SK-N-SH treated with all-trans-retinoic acid at 6 μM for 48 hours (cell line): Measurements from ENCODE around the gene HSD17B8.
"Not testable (repeated sequence)": the region's sequence is repeated elsewhere in the genome, so short reads cannot be mapped to it uniquely, and the experiment has no call there.

ENCODE experiments used
- ATAC-seq: fragments of 200-7000 bp; cut with Tn5 transposase; 3 replicates; pipeline ENCODE4 v1.9.1; 2020; ENCODE audit warnings: mild to moderate bottlenecking, moderate library complexity
- ARNTL ChIP-seq: fragments of 450-650 bp; formaldehyde crosslinking; IDR thresholded peaks from 2 replicates; pipeline ENCODE4 v1.5.0; 2020; ENCODE audit warnings: low read depth, mild to moderate bottlenecking, moderate library complexity, borderline replicate concordance
- BACH2 ChIP-seq: fragments of 250-450 bp; sonication (Bioruptor Pico); IDR thresholded peaks from 2 replicates; pipeline ENCODE4 v1.9.0; 2021; ENCODE audit warnings: mild to moderate bottlenecking, borderline replicate concordance
- CREB5 ChIP-seq: fragments of 250-450 bp; sonication (Bioruptor Pico); IDR thresholded peaks from 2 replicates; pipeline ENCODE4 v1.5.1; 2020; ENCODE audit warnings: low read depth, mild to moderate bottlenecking, moderate library complexity
- CSDC2 ChIP-seq: fragments of 250-450 bp; sonication (Bioruptor Pico); IDR thresholded peaks from 2 replicates; pipeline ENCODE4 v1.5.0; 2020; ENCODE audit warnings: mild to moderate bottlenecking, moderate library complexity
- GLIS3 ChIP-seq: fragments of 250-450 bp; sonication (Bioruptor Pico); IDR thresholded peaks from 2 replicates; pipeline ENCODE4 v1.5.0; 2020; ENCODE audit warnings: mild to moderate bottlenecking, moderate library complexity
- ISL1 ChIP-seq: fragments of 250-450 bp; sonication (Bioruptor Pico); IDR thresholded peaks from 2 replicates; pipeline ENCODE4 v2.1.2; 2022; ENCODE audit warnings: mild to moderate bottlenecking, moderate library complexity
- OSR1 ChIP-seq: fragments of 250-450 bp; sonication (Bioruptor Pico); IDR thresholded peaks from 2 replicates; pipeline ENCODE4 v1.8.0; 2022; ENCODE audit warnings: moderate library complexity, mild to moderate bottlenecking, inconsistent platforms
- PATZ1 ChIP-seq: fragments of 250-450 bp; sonication (Bioruptor Pico); IDR thresholded peaks from 2 replicates; pipeline ENCODE4 v1.8.0; 2020; ENCODE audit warnings: mild to moderate bottlenecking, moderate library complexity, borderline replicate concordance
- PPARA ChIP-seq: fragments of 250-450 bp; sonication (Bioruptor Pico); IDR thresholded peaks from 2 replicates; pipeline ENCODE4 v1.5.0; 2020; ENCODE audit warnings: mild to moderate bottlenecking, borderline replicate concordance
- TCF4 ChIP-seq: fragments of 250-450 bp; sonication (Bioruptor Pico); IDR thresholded peaks from 2 replicates; pipeline ENCODE4 v1.8.0; 2021; ENCODE audit warnings: mild to moderate bottlenecking, moderate library complexity, borderline replicate concordance
- TOX ChIP-seq: fragments of 250-450 bp; sonication (Bioruptor Pico); IDR thresholded peaks from 2 replicates; pipeline ENCODE4 v1.8.0; 2021; ENCODE audit warnings: mild to moderate bottlenecking, moderate library complexity, borderline replicate concordance
- ZC3H10 ChIP-seq: fragments of 250-450 bp; sonication (Bioruptor Pico); IDR thresholded peaks from 2 replicates; pipeline ENCODE4 v1.5.1; 2021; ENCODE audit warnings: mild to moderate bottlenecking, moderate library complexity
- ZFP3 ChIP-seq: fragments of 250-450 bp; sonication (Bioruptor Pico); IDR thresholded peaks from 2 replicates; pipeline ENCODE4 v1.5.0; 2020; ENCODE audit warnings: mild to moderate bottlenecking, moderate library complexity
- ZFP30 ChIP-seq: fragments of 450-650 bp; formaldehyde crosslinking; IDR thresholded peaks from 2 replicates; pipeline ENCODE4 v1.5.0; 2022; ENCODE audit warnings: mild to moderate bottlenecking, moderate library complexity
- ZNF565 ChIP-seq: fragments of 450-650 bp; formaldehyde crosslinking; conservative IDR thresholded peaks from 2 replicates; pipeline ENCODE4 v1.5.0; 2020; ENCODE audit warnings: low read depth, mild to moderate bottlenecking, moderate library complexity
- ZNF70 ChIP-seq: fragments of 450-650 bp; formaldehyde crosslinking; IDR thresholded peaks from 2 replicates; pipeline ENCODE4 v1.5.0; 2020; ENCODE audit warnings: mild to moderate bottlenecking, moderate library complexity
- TF ChIP-seq, protein P1 (sequence below): fragments of 250-450 bp; sonication (Bioruptor Pico); IDR thresholded peaks from 2 replicates; pipeline ENCODE4 v1.5.1; 2021; ENCODE audit warnings: mild to moderate bottlenecking, moderate library complexity

HSD17B8 gene

DNA sequence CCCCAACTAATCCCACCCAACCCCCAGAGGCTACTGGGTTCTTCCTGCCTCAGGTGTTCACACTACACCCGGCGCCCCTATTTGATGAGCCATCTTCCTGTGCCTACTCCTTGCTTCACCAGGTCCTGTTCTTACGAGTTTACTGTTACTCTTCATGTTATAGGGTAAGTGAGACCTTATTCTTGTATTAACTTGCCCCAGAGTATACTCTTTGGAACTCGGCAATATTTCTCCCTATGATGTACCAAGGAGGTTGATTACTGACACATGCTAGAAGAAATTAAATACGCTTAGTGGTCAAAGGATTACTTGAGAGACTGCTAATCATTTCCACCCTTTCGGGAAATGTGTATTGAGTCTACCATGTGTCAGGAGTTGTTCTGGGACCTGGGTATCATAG, 12.8 kb downstream of the HSD17B8 start:
- TF ChIP-seq, protein P1, sequence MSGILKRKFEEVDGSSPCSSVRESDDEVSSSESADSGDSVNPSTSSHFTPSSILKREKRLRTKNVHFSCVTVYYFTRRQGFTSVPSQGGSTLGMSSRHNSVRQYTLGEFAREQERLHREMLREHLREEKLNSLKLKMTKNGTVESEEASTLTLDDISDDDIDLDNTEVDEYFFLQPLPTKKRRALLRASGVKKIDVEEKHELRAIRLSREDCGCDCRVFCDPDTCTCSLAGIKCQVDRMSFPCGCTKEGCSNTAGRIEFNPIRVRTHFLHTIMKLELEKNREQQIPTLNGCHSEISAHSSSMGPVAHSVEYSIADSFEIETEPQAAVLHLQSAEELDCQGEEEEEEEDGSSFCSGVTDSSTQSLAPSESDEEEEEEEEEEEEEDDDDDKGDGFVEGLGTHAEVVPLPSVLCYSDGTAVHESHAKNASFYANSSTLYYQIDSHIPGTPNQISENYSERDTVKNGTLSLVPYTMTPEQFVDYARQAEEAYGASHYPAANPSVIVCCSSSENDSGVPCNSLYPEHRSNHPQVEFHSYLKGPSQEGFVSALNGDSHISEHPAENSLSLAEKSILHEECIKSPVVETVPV (CRISPR knock-in tag) = no peak
- TF ChIP-seq CREB5 (no peak), PPARA (CRISPR knock-in tag) (no peak), ZNF565 (CRISPR knock-in tag) (no peak), GLIS3 (CRISPR knock-in tag) (no peak), ZFP3 (CRISPR knock-in tag) (no peak)
- ATAC-seq = no peak

- no peak for TF ChIP-seq CSDC2 (CRISPR knock-in tag)
- TF ChIP-seq OSR1 (CRISPR knock-in tag) = no peak
- TF ChIP-seq ISL1 (CRISPR knock-in tag) = no peak
- TF ChIP-seq PATZ1 (CRISPR knock-in tag) = no peak
- no peak for TF ChIP-seq TOX (CRISPR knock-in tag)
- TF ChIP-seq ARNTL (CRISPR knock-in tag) = no peak
- no peak for TF ChIP-seq ZFP3 (CRISPR knock-in tag)
- TF ChIP-seq ZNF70 (CRISPR knock-in tag) = no peak
- TF ChIP-seq ZNF565 (CRISPR knock-in tag) = no peak
- no peak for TF ChIP-seq PPARA (CRISPR knock-in tag)
- TF ChIP-seq ZC3H10 = no peak
- TF ChIP-seq, protein P1 (CRISPR knock-in tag) = no peak
- TF ChIP-seq, all 23 proteins: peak for 0
- ATAC-seq = no peak
Observed at GRCh38 chr6:33217681-33218080, 13.2 kb downstream of the HSD17B8 start.

- ATAC-seq = not testable (repeated sequence)
Observed at GRCh38 chr6:33226503-33227120, 22.2 kb downstream of the HSD17B8 start.

- ATAC-seq = no peak; the same call in 1 of the 3 replicates
- TF ChIP-seq ZFP30 (CRISPR knock-in tag) (no peak), CSDC2 (CRISPR knock-in tag) (no peak), CREB5 (no peak)
- TF ChIP-seq, protein P1 (CRISPR knock-in tag) = no peak
Observed at GRCh38 chr6:33235221-33235634, 30.8 kb downstream of the HSD17B8 start.

DNA sequence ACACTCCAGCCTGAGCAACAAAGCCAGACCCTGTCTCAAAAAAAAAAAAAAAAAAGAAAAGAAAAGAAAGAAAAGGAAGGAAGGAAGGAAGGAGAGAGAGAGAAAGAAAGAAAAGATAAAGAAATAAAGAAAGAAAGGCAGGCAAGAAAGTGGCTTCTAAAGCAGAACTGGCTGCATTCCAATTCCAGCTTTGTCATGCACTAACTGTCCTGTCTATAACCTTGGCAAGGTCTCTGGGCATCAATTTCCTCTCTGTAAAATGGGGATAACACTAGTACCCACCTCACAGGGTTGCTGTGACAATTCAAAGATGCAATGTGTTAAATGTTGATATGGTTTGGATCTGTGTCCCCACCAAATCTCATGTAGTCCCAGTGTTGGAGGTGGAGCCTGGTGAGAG, 31.9 kb downstream of the HSD17B8 start:
- ATAC-seq = no peak
- TF ChIP-seq BACH2 = no peak
- no peak for TF ChIP-seq TCF4 (CRISPR knock-in tag)
- no peak for TF ChIP-seq ZFP3 (CRISPR knock-in tag)
